Liver (tissue), 9 donors: ENCODE data around the gene CYP17A1. TPM values are rescaled to one million over a fixed set of nuclear protein-coding genes. Genes with fewer than 3 reads are reported as not detected.

Experiments
- DNase-seq: peaks from one replicate; pipeline ENCODE4 v3.0.0-alpha.2; 2017; ENCODE audit warnings: low spot score
- H3K27ac ChIP-seq, 2 donors: one replicate each; pipeline ENCODE4 v1.7.0; 2013; ENCODE audit warnings: inconsistent platforms in 2 of 2, low read length in 2 of 2, control low read depth in 1 of 2, low read depth in 1 of 2, mild to moderate bottlenecking in 1 of 2
- H3K27me3 ChIP-seq, 4 donors: one replicate each; pipeline versions ENCODE4 v1.6.1 to v1.7.0; 2013; ENCODE audit warnings: low read length in 3 of 4, inconsistent platforms in 1 of 4, mild to moderate bottlenecking in 1 of 4, moderate library complexity in 1 of 4; ENCODE audit not compliant: control insufficient read depth in 4 of 4, insufficient read depth in 4 of 4
- H3K36me3 ChIP-seq, 4 donors: one replicate each; pipeline versions ENCODE4 v1.6.1 to v1.7.0; 2013; ENCODE audit warnings: low read length in 3 of 4, mild to moderate bottlenecking in 3 of 4, low read depth in 1 of 4, moderate library complexity in 1 of 4; ENCODE audit not compliant: control insufficient read depth in 4 of 4, insufficient read depth in 3 of 4
- H3K4me1 ChIP-seq, 4 donors: one replicate each; pipeline versions ENCODE4 v1.6.1 to v1.7.0; 2013; ENCODE audit warnings: low read length in 3 of 4, mild to moderate bottlenecking in 3 of 4, moderate library complexity in 1 of 4; ENCODE audit not compliant: control insufficient read depth in 4 of 4, insufficient read depth in 4 of 4
- H3K4me3 ChIP-seq, 3 donors: one replicate each; pipeline versions ENCODE4 v1.6.1 to v1.7.0; 2013; ENCODE audit warnings: low read length in 3 of 3, control low read depth in 1 of 3, low read depth in 1 of 3, mild to moderate bottlenecking in 1 of 3
- H3K9ac ChIP-seq, 2 donors: one replicate each; pipeline ENCODE4 v1.7.0; 2013; ENCODE audit warnings: low read length in 2 of 2, mild to moderate bottlenecking in 2 of 2, moderate library complexity in 2 of 2, control low read depth in 1 of 2, low read depth in 1 of 2
- H3K9me3 ChIP-seq, 4 donors: one replicate each; pipeline versions ENCODE4 v1.6.1 to v1.7.0; 2013; ENCODE audit warnings: low read length in 3 of 4; ENCODE audit not compliant: control insufficient read depth in 4 of 4
- ATF3 ChIP-seq: IDR thresholded peaks from 2 replicates; pipeline ENCODE4 v1.6.1; 2016; ENCODE audit warnings: antibody characterized with exemption
- CTCF ChIP-seq: fragments of 150-350 bp; IDR thresholded peaks from 2 replicates; pipeline ENCODE4 v1.5.1; 2017; ENCODE audit warnings: improper control_type of control experiment, low read depth, low read length; ENCODE audit not compliant: missing input control
- FOXA1 ChIP-seq: IDR thresholded peaks from 2 replicates; pipeline ENCODE4 v1.6.1; 2016; ENCODE audit warnings: antibody characterized with exemption
- FOXA2 ChIP-seq: IDR thresholded peaks from 2 replicates; pipeline ENCODE4 v1.6.1; 2016; ENCODE audit warnings: antibody characterized with exemption
- HNF4A ChIP-seq, 2 donors: conservative IDR thresholded peaks; 2 replicates each; pipeline ENCODE4 v1.6.1; 2016; ENCODE audit warnings: antibody characterized with exemption in 2 of 2, mild to moderate bottlenecking in 2 of 2
- HNF4G ChIP-seq: IDR thresholded peaks from 2 replicates; pipeline ENCODE4 v1.6.1; 2016; ENCODE audit warnings: antibody characterized with exemption
- JUND ChIP-seq, 2 donors: IDR thresholded peaks; 2 replicates each; pipeline ENCODE4 v1.6.1; 2016; ENCODE audit warnings: antibody characterized with exemption in 2 of 2
- NR2F2 ChIP-seq: IDR thresholded peaks from 2 replicates; pipeline ENCODE4 v1.6.1; 2016; ENCODE audit warnings: antibody characterized with exemption
- RAD21 ChIP-seq, 2 donors: IDR thresholded peaks; 2 replicates each; pipeline ENCODE4 v1.6.1; 2016; ENCODE audit warnings: antibody characterized with exemption in 2 of 2, mild to moderate bottlenecking in 2 of 2
- REST ChIP-seq: IDR thresholded peaks from 2 replicates; pipeline ENCODE4 v1.6.1; 2016; ENCODE audit warnings: antibody characterized with exemption, mild to moderate bottlenecking
- RXRA ChIP-seq, 2 donors: IDR thresholded peaks; 2 replicates each; pipeline ENCODE4 v1.6.1; 2017 to 2018; ENCODE audit warnings: antibody characterized with exemption in 2 of 2, mild to moderate bottlenecking in 1 of 2
- SP1 ChIP-seq: IDR thresholded peaks from 2 replicates; pipeline ENCODE4 v1.6.1; 2018; ENCODE audit warnings: antibody characterized with exemption, mild to moderate bottlenecking
- TAF1 ChIP-seq: conservative IDR thresholded peaks from 2 replicates; pipeline ENCODE4 v1.6.1; 2016; ENCODE audit warnings: antibody characterized with exemption, mild to moderate bottlenecking
- YY1 ChIP-seq: IDR thresholded peaks from 2 replicates; pipeline ENCODE4 v1.6.1; 2016; ENCODE audit warnings: antibody characterized with exemption, mild to moderate bottlenecking
- ZBTB33 ChIP-seq: IDR thresholded peaks from 2 replicates; pipeline ENCODE4 v1.6.1; 2016; ENCODE audit warnings: antibody characterized with exemption
- WGBS: extraction: QIAGEN DNeasy Blood & Tissue Kit; methylation state at CpG from one replicate; pipeline ENCODE4 v1.1.7; 2013; 5-methylcytosine and 5-hydroxymethylcytosine counted together
- polyA plus RNA-seq, 2 donors: library from polyadenylated mRNA; stranded (reverse) in 1 of 2; unstranded in 1 of 2; fragments of 200-250 nt in 1 of 2; fragments of >200 nt in 1 of 2; fragmentation: Nextera tagmentation in 1 of 2; extraction: Ambion mirVana in 1 of 2; gene quantifications; one replicate each; pipeline versions ENCODE4 v1.2.1 to v1.2.3, GENCODE V29; 2013 to 2015
- total RNA-seq, 2 donors: library from RNA; depleted of rRNA; stranded (reverse); fragments of >200 nt; gene quantifications; one replicate each; pipeline ENCODE4 v1.2.3, GENCODE V29; 2014
- donor health status: healthy.
- donor health status: healthy.
- donor health status: healthy.
- donor health status: healthy.
- donor health status: healthy.

CYP17A1 gene
- total and polyA plus RNA-seq, 4 donors: 0.16 to 13.1 (median 1.0) TPM; not detected in 1

GRCh38 chr10:102800611-102801335, 36.4 kb downstream of the CYP17A1 start:
- Histone ChIP-seq H3K27ac (peak overlapping the region; percentile 65 to 69), H3K9ac (no peak overlapping the region), H3K4me3 (no peak overlapping the region), H3K27me3 (no peaks in the 10 kb centered on the region), H3K36me3 (peaks cover 0 to 16% (median 10%) of the 10 kb centered on the region in 4 donors), H3K9me3 (no peaks in the 10 kb centered on the region), H3K4me1 (peaks cover 26 to 53% (median 33%) of the 10 kb centered on the region in 4 donors)
- 81% methylated on average over 10 of the region's 10 CpGs for WGBS
- TF ChIP-seq HNF4G (no peak), ATF3 (no peak), CTCF (no peak), HNF4A (conservative IDR thresholded peaks at IDR 0.05) (no peak), REST (no peak), RAD21 (IDR thresholded peaks at IDR 0.05) (no peak), JUND (IDR thresholded peaks at IDR 0.05) (no peak), TAF1 (no peak), SP1 (no peak), RXRA (IDR thresholded peaks at IDR 0.05) (no peak), NR2F2 (no peak), FOXA1 (no peak), ZBTB33 (no peak), YY1 (no peak), FOXA2 (no peak)
- DNase-seq: no peak
